ENCODE measurements around the gene KRTCAP2. TPM values are rescaled to one million over a fixed set of nuclear protein-coding genes. Genes with fewer than 3 reads are reported as not detected.
"Not testable (repeated sequence)": the region's sequence is repeated elsewhere in the genome, so short reads cannot be mapped to it uniquely, and the experiment has no call there.

Gene KRTCAP2
- total RNA-seq, 1 experiment from 2014 or later, result 236 TPM

DNA sequence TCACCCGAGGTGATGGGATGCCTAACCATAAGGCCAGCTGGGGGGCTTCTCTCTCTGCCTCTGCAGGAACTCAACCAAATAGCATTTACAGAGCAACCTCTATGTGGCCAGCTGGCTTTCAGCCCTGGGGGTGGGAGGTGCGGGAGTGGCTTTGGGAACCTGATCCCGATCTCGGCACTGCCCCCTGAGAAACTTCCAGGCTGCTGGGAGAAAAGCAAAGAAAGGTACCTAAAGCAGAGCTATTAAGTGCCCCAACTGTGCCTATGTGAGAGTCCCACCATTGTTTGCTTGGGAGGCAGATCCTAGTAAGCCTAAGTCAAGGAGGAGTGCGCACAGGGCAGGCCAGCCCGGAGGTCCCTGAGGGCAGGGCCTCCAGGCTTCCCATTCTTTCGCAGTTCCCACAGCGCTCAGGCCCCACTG lies 7.0 kb downstream of the KRTCAP2 start:
- no peak overlapping the region for H3K4me3 Mint-ChIP-seq (ENCODE audit: low read depth, unreplicated experiment)
- no TSS peak for BruUV-seq (replicated peaks)
- no peak overlapping the region for H3K27ac Mint-ChIP-seq (ENCODE audit: unreplicated experiment)
- intact Hi-C loops (cut with micrococcal nuclease; ENCODE audit: unreplicated experiment), result loop anchor here (5.0 kb wide), 1 partner anchor 39 kb away; the partner anchor contains the start of gene EFNA1
- CTCF ChIA-PET, result interaction anchor here (0.8 to 1.7 kb wide), 3 partner anchors 31 to 76 kb away, joined by 3 to 7 read pairs (median 3); no protein-coding TSS in a partner anchor
- no peaks in the 10 kb centered on the region for H3K27me3 Mint-ChIP-seq (ENCODE audit: unreplicated experiment)
- no peaks in the 10 kb centered on the region for H3K4me1 Mint-ChIP-seq (ENCODE audit: low read depth, unreplicated experiment)
- peaks cover 20% of the 10 kb centered on the region for H3K36me3 Mint-ChIP-seq (ENCODE audit: insufficient read depth, unreplicated experiment)
- TF ChIP-seq, protein P1, sequence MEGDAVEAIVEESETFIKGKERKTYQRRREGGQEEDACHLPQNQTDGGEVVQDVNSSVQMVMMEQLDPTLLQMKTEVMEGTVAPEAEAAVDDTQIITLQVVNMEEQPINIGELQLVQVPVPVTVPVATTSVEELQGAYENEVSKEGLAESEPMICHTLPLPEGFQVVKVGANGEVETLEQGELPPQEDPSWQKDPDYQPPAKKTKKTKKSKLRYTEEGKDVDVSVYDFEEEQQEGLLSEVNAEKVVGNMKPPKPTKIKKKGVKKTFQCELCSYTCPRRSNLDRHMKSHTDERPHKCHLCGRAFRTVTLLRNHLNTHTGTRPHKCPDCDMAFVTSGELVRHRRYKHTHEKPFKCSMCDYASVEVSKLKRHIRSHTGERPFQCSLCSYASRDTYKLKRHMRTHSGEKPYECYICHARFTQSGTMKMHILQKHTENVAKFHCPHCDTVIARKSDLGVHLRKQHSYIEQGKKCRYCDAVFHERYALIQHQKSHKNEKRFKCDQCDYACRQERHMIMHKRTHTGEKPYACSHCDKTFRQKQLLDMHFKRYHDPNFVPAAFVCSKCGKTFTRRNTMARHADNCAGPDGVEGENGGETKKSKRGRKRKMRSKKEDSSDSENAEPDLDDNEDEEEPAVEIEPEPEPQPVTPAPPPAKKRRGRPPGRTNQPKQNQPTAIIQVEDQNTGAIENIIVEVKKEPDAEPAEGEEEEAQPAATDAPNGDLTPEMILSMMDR (IDR thresholded peaks at IDR 0.05; ENCODE audit: unreplicated experiment), result no peak
- no peaks in the 10 kb centered on the region for H3K9me3 Mint-ChIP-seq (ENCODE audit: low read depth, unreplicated experiment)
- DNase-seq, result no peak

DNA sequence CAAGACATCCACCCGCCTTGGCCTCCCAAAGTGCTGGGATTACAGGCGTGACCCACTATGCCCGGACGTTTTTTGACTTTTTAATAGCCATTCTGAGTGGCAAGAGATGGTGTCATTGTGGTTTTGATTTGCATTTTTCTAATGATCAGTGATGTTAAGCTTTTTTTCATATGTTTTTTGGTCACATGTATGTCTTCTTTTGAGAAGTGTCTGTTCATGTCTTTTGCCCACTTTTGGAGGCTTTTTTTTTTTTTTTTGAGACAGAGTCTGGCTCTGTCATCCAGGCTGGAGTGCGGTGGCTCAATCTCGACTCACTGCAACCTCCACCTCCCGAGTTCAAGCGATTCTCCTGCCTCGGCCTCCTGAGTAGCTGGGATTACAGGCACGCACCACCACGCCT lies 8.5 kb downstream of the KRTCAP2 start:
- H3K27ac Mint-ChIP-seq (ENCODE audit: unreplicated experiment); DNase-seq; H3K4me1 Mint-ChIP-seq (ENCODE audit: low read depth, unreplicated experiment); BruUV-seq (replicated peaks); H3K9me3 Mint-ChIP-seq (ENCODE audit: low read depth, unreplicated experiment); H3K4me3 Mint-ChIP-seq (ENCODE audit: low read depth, unreplicated experiment): not testable (repeated sequence)
- H3K36me3 Mint-ChIP-seq (ENCODE audit: insufficient read depth, unreplicated experiment), result peaks cover 11% of the 10 kb centered on the region
- CTCF ChIA-PET, result interaction anchor here (0.6 to 0.8 kb wide), 2 partner anchors 21 to 52 kb away, joined by 3 to 5 read pairs; no protein-coding TSS in a partner anchor
- peaks cover 12% of the 10 kb centered on the region for H3K27me3 Mint-ChIP-seq (ENCODE audit: unreplicated experiment)
- intact Hi-C loops (cut with micrococcal nuclease; ENCODE audit: unreplicated experiment), result loop anchor here (5.0 kb wide), 1 partner anchor 37 kb away; the partner anchor contains the start of gene EFNA1

DNA sequence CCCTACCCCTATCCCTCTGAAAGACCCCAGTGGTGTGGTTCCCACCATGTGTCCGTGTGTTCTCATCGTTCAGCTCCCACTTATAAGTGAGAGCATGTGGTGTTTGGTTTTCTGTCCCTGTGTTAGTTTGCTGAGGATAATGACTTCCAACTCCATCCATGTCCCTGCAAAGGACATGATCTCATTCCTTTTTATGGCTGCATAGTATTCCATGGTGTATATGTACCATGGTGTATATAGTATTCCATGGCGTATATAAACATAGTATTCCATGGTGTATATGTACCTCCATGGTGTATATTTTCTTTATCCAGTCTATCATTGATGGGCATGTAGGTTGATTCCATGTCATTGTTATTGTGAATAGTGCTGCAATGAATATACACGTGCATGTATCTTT lies 9.3 kb downstream of the KRTCAP2 start:
- H3K36me3 Mint-ChIP-seq (ENCODE audit: insufficient read depth, unreplicated experiment); DNase-seq; H3K9me3 Mint-ChIP-seq (ENCODE audit: low read depth, unreplicated experiment); CTCF ChIA-PET; H3K27ac Mint-ChIP-seq (ENCODE audit: unreplicated experiment); H3K4me3 Mint-ChIP-seq (ENCODE audit: low read depth, unreplicated experiment); intact Hi-C loops (cut with micrococcal nuclease; ENCODE audit: unreplicated experiment); BruUV-seq (replicated peaks); H3K4me1 Mint-ChIP-seq (ENCODE audit: low read depth, unreplicated experiment): not testable (repeated sequence)
- H3K27me3 Mint-ChIP-seq (ENCODE audit: unreplicated experiment), result peaks cover 19% of the 10 kb centered on the region

DNA sequence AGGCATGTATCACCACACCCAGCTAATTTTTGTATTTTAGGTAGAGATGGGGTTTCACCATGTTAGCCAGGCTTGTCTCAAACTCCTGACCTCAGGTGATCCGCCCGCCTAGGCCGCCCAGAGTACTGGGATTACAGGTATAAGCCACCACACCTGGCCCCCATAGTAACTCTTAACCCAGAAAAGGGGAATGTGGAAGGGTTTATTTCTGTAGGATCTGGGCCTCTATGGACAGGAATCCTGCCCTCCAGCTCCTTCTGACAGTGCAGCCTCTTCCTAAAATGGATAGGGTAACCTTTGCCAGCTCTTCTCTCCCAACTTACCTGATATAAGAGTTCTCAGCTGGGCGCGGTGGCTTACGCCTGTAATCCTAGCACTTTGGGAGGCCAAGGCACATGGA lies 10.5 kb downstream of the KRTCAP2 start:
- H3K4me3 Mint-ChIP-seq (ENCODE audit: low read depth, unreplicated experiment); H3K4me1 Mint-ChIP-seq (ENCODE audit: low read depth, unreplicated experiment); H3K27ac Mint-ChIP-seq (ENCODE audit: unreplicated experiment); BruUV-seq (replicated peaks); H3K36me3 Mint-ChIP-seq (ENCODE audit: insufficient read depth, unreplicated experiment); intact Hi-C loops (cut with micrococcal nuclease; ENCODE audit: unreplicated experiment); H3K9me3 Mint-ChIP-seq (ENCODE audit: low read depth, unreplicated experiment); DNase-seq: not testable (repeated sequence)
- CTCF ChIA-PET, result interaction anchor here (0.6 to 0.9 kb wide), 3 partner anchors 48 to 1707 kb away, joined by 3 read pairs; no protein-coding TSS in a partner anchor
- peaks cover 19% of the 10 kb centered on the region for H3K27me3 Mint-ChIP-seq (ENCODE audit: unreplicated experiment)

DNA sequence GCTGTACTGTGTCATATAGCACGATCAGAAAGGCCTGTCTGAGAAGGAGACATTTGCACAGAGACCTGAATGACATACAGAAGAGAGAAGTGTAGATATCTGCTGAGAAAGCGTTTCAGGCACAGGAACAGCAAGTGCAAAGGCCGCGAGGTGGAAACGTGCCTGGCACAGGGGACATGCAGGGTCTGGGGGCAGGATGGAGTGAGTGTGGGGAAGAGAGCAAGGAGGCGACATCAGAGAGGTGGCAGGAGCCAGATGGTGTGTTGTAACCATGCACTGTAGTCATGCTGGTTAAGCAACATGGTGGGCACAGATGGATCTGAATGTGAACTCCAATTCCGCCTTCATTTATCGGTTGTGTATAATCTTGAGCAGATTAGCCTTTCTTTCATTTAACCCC lies 13.0 kb downstream of the KRTCAP2 start:
- Mint-ChIP-seq H3K27ac (ENCODE audit: unreplicated experiment) (no peak overlapping the region), H3K27me3 (ENCODE audit: unreplicated experiment) (peaks cover 33% of the 10 kb centered on the region), H3K4me3 (ENCODE audit: low read depth, unreplicated experiment) (no peak overlapping the region), H3K36me3 (ENCODE audit: insufficient read depth, unreplicated experiment) (no peaks in the 10 kb centered on the region), H3K9me3 (ENCODE audit: low read depth, unreplicated experiment) (no peaks in the 10 kb centered on the region), H3K4me1 (ENCODE audit: low read depth, unreplicated experiment) (no peaks in the 10 kb centered on the region)
- intact Hi-C loops (cut with micrococcal nuclease; ENCODE audit: unreplicated experiment), result no loop called here
- no TSS peak for BruUV-seq (replicated peaks)
- TF ChIP-seq, protein P1 (IDR thresholded peaks at IDR 0.05; ENCODE audit: unreplicated experiment), result no peak
- no peak for DNase-seq
- CTCF ChIA-PET, result no interaction called here

DNA sequence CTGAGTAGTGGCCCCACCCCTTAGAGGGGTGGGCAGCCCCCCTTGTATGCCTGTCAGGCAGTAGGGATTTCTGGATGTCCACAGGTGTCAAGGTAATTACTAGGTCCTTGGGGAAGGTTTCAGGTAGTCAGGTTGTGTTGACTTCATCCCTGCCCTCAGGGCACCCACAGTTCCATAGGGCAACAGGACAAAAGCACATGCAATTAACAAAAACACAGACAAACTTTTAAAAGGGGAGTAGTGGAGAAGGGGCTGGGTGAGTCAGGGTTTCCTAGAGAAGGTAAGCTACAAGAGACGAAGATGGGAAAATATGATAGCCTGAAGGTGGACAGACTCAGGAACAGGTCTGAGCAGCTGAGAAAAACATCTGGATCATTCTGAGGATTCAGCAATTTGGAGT lies 14.1 kb downstream of the KRTCAP2 start:
- CTCF ChIA-PET, result no interaction called here
- no peak overlapping the region for H3K27ac Mint-ChIP-seq (ENCODE audit: unreplicated experiment)
- intact Hi-C loops (cut with micrococcal nuclease; ENCODE audit: unreplicated experiment), result no loop called here
- H3K27me3 Mint-ChIP-seq (ENCODE audit: unreplicated experiment), result peaks cover 40% of the 10 kb centered on the region
- no peak overlapping the region for H3K4me3 Mint-ChIP-seq (ENCODE audit: low read depth, unreplicated experiment)
- H3K9me3 Mint-ChIP-seq (ENCODE audit: low read depth, unreplicated experiment), result no peaks in the 10 kb centered on the region
- no peaks in the 10 kb centered on the region for H3K36me3 Mint-ChIP-seq (ENCODE audit: insufficient read depth, unreplicated experiment)
- no peak for DNase-seq
- BruUV-seq (replicated peaks), result no TSS peak
- TF ChIP-seq, protein P1 (IDR thresholded peaks at IDR 0.05; ENCODE audit: unreplicated experiment), result no peak
- H3K4me1 Mint-ChIP-seq (ENCODE audit: low read depth, unreplicated experiment), result no peaks in the 10 kb centered on the region

DNA sequence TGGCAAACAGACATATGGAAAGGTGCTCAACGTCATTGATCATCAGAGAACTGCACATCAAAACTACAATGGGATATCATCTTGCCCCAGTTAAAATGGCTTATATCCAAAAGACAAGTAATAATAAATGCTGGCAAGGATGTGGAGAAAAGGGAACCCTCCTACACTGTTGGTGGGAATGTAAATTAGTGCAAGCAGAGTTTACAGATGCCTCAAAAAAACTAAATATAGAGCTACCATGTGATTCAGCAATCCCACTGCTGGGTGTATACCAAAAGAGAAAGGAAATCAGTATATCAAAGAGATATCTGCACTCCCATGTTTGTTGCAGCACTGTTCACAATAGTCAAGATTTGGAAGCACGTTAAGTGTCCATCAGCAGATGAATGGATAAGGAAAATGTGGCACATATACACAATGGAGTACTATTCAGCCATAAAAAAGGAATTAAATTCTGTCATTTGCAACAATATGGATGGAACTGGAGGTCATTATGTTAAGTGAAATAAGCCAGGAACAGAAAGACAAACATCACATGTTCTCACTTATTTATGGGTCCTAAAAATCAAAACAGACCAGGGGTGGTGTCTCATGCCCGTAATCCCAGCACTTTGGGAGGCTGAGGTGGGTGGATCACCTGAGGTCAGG lies 17.0 kb downstream of the KRTCAP2 start:
- H3K4me3 Mint-ChIP-seq (ENCODE audit: low read depth, unreplicated experiment); H3K36me3 Mint-ChIP-seq (ENCODE audit: insufficient read depth, unreplicated experiment); BruUV-seq (replicated peaks); H3K4me1 Mint-ChIP-seq (ENCODE audit: low read depth, unreplicated experiment); DNase-seq; H3K27ac Mint-ChIP-seq (ENCODE audit: unreplicated experiment); H3K9me3 Mint-ChIP-seq (ENCODE audit: low read depth, unreplicated experiment); intact Hi-C loops (cut with micrococcal nuclease; ENCODE audit: unreplicated experiment): not testable (repeated sequence)
- CTCF ChIA-PET, result interaction anchor here (0.6 kb wide), 1 partner anchor 823 kb away, joined by 3 read pairs; no protein-coding TSS in a partner anchor
- H3K27me3 Mint-ChIP-seq (ENCODE audit: unreplicated experiment), result peaks cover 55% of the 10 kb centered on the region

Measured in Calu3 (cell line).